ENCODE results near the gene TMEM225B.
"Not testable (repeated sequence)": the region's sequence is repeated elsewhere in the genome, so short reads cannot be mapped to it uniquely, and the experiment has no call there.

Gene TMEM225B

GRCh38 chr7:99631295-99632109 lies 33.4 kb downstream of the TMEM225B start:
- peaks cover 33 to 64% of the 10 kb centered on the region in 2 experiments for H3K36me3 ChIP-seq (ENCODE audit: control insufficient read depth in 2 of 2, insufficient read depth in 1 of 2, low read length in 2 of 2)
- peak; percentile 38; the same call in 1 of the 2 replicates for TF ChIP-seq SP7 (tag by site-specific recombination; IDR thresholded peaks at IDR 0.05)
- peak; percentile 69 for TF ChIP-seq GLIS1 (tag by site-specific recombination; IDR thresholded peaks at IDR 0.05)
- TF ChIP-seq ZIC2 (tag by site-specific recombination; IDR thresholded peaks at IDR 0.05), result peak; percentile 39
- peak; percentile 50 for TF ChIP-seq ZNF654 (tag by site-specific recombination; IDR thresholded peaks at IDR 0.05; ENCODE audit: low read depth)
- TF ChIP-seq ZNF596 (tag by site-specific recombination; IDR thresholded peaks at IDR 0.05), result no peak
- no peak for TF ChIP-seq ZNF221 (tag by site-specific recombination; IDR thresholded peaks at IDR 0.05; ENCODE audit: borderline replicate concordance)
- peak; percentile 80 for TF ChIP-seq CTCF (tag by site-specific recombination; IDR thresholded peaks at IDR 0.05)
- 0 out of 2 replicates have a peak, but pooled peaks have one; percentile 25 for TF ChIP-seq ZBTB17 (tag by site-specific recombination; IDR thresholded peaks at IDR 0.05)
- peak; percentile 45; the same call in 1 of the 2 replicates for TF ChIP-seq ZNF660 (tag by site-specific recombination; IDR thresholded peaks at IDR 0.05)
- H3K9me3 ChIP-seq (ENCODE audit: control insufficient read depth, insufficient read depth, low read depth, low read length), result no peaks in the 10 kb centered on the region
- no peaks in the 10 kb centered on the region for H3K4me1 ChIP-seq (ENCODE audit: control insufficient read depth, insufficient read depth, low read length)
- POLR2A ChIA-PET, result interaction anchor here (0.7 to 1.2 kb wide), 2 partner anchors 15 to 288 kb away, joined by 3 to 5 read pairs; partner anchors contain the start of genes TRIM4 and ZSCAN25
- CTCF ChIA-PET, result interaction anchor here (0.7 to 1.2 kb wide), 4 partner anchors 282 to 422 kb away, joined by 3 to 5 read pairs (median 4); no protein-coding TSS in a partner anchor
- H3K27ac ChIP-seq (ENCODE audit: extremely low read depth, low read depth, low read length), result no peak overlapping the region
- no peak overlapping the region for H3K4me3 ChIP-seq (ENCODE audit: low read depth, low read length)

- POLR2A ChIA-PET; H3K4me1 ChIP-seq (ENCODE audit: control insufficient read depth, insufficient read depth, low read length); H3K4me3 ChIP-seq (ENCODE audit: low read depth, low read length); H3K9me3 ChIP-seq (ENCODE audit: control insufficient read depth, insufficient read depth, low read depth, low read length); H3K27ac ChIP-seq (ENCODE audit: extremely low read depth, low read depth, low read length): not testable (repeated sequence)
- H3K36me3 ChIP-seq (ENCODE audit: control insufficient read depth in 2 of 2, insufficient read depth in 1 of 2, low read length in 2 of 2), result peaks cover 4 to 14% of the 10 kb centered on the region in 2 experiments; a peak in 2 of 3 replicates
- CTCF ChIA-PET, result interaction anchor here (0.7 kb wide), 1 partner anchor 1039 kb away, joined by 3 read pairs; no protein-coding TSS in a partner anchor
Measured at GRCh38 chr7:99637414-99637813, 39.3 kb downstream of the TMEM225B start.

- Histone ChIP-seq H3K36me3 (ENCODE audit: control insufficient read depth in 2 of 2, insufficient read depth in 1 of 2, low read length in 2 of 2) (peaks cover 0 to 3% of the 10 kb centered on the region in 2 experiments; a peak in 2 of 3 replicates), H3K27ac (ENCODE audit: extremely low read depth, low read depth, low read length) (no peak overlapping the region), H3K4me1 (ENCODE audit: control insufficient read depth, insufficient read depth, low read length) (no peaks in the 10 kb centered on the region), H3K9me3 (ENCODE audit: control insufficient read depth, insufficient read depth, low read depth, low read length) (no peaks in the 10 kb centered on the region), H3K4me3 (ENCODE audit: low read depth, low read length) (no peak overlapping the region)
- ChIA-PET POLR2A (no interaction called here), CTCF (no interaction called here)
- TF ChIP-seq ZFHX2 (tag by site-specific recombination; conservative IDR thresholded peaks at IDR 0.05) (no peak), ZNF501 (tag by site-specific recombination; IDR thresholded peaks at IDR 0.05) (no peak), WT1 (tag by site-specific recombination; IDR thresholded peaks at IDR 0.05) (no peak), TSHZ1 (tag by site-specific recombination; IDR thresholded peaks at IDR 0.05; ENCODE audit: borderline replicate concordance) (no peak), ZNF155 (tag by site-specific recombination; IDR thresholded peaks at IDR 0.05) (no peak), ZNF658 (tag by site-specific recombination; IDR thresholded peaks at IDR 0.05) (no peak), PRDM6 (tag by site-specific recombination; IDR thresholded peaks at IDR 0.05) (no peak), HOXA7 (CRISPR knock-in tag; IDR thresholded peaks at IDR 0.05; ENCODE audit: borderline replicate concordance) (no peak), PBX3 (CRISPR knock-in tag; IDR thresholded peaks at IDR 0.05) (no peak), ZNF514 (tag by site-specific recombination; IDR thresholded peaks at IDR 0.05) (no peak), AEBP2 (tag by site-specific recombination; IDR thresholded peaks at IDR 0.05; ENCODE audit: borderline replicate concordance) (no peak), ZNF426 (tag by site-specific recombination; IDR thresholded peaks at IDR 0.05) (no peak)
Measured at GRCh38 chr7:99638731-99639130, 40.7 kb downstream of the TMEM225B start.

Measured in HEK293 (cell line).